Eye (tissue), 1 donor: ENCODE measurements around the gene TRABD.

Experiments used
- DNase-seq: peaks from one replicate; pipeline ENCODE4 v3.0.0-alpha.2; 2015

The TRABD gene

GRCh38 chr22:50174382-50175190 lies 11.1 kb upstream of the TRABD start:
- no peak for DNase-seq

DNA sequence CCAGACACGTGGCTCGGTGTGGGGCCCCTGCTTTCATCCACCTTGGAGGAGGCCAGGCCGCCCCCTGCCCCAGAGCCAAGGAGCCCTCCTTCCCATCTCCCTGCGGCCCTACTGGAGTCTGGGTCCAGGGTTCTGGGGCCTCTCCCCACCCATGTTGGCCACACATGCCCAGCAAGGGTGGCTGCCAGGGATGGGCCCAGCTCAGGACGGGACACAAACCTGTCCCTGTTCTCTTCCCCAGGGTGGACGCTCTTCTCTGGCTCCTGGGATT lies 10.6 kb upstream of the TRABD start:
- DNase-seq, result no peak

GRCh38 chr22:50175921-50176849 lies 9.5 kb upstream of the TRABD start:
- DNase-seq, result no peak

GRCh38 chr22:50176850-50177536 lies 8.7 kb upstream of the TRABD start:
- no peak for DNase-seq

DNA sequence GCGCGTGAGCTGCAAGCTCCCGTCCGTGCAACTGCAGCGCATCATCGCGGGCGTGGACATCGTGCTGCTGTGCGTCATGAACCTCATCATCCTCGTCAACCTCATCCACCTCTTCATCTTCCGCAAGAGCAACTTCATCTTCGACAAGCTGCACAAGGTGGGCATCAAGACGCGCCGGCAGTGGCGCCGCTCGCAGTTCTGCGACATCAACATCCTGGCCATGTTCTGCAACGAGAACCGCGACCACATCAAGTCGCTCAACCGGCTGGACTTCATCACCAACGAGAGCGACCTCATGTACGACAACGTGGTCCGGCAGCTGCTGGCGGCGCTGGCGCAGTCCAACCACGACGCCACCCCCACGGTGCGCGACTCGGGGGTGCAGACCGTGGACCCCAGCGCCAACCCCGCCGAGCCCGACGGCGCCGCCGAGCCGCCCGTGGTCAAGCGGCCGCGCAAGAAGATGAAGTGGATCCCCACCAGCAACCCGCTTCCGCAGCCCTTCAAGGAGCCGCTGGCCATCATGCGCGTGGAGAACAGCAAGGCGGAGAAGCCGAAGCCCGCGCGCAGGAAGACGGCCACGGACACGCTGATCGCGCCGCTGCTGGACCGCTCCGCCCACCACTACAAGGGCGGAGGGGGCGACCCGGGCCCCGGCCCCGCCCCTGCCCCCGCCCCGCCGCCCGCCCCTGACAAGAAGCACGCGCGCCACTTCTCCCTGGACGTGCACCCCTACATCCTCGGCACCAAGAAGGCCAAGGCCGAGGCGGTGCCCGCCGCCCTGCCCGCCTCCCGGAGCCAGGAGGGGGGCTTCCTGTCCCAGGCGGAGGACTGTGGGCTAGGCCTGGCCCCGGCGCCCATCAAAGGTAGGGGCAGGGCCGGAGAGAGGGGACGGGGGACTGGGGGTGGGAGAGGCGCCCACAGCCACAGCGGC lies 7.9 kb upstream of the TRABD start:
- no peak for DNase-seq

GRCh38 chr22:50178471-50178864 lies 7.2 kb upstream of the TRABD start:
- no peak for DNase-seq

- no peak for DNase-seq
Measured at GRCh38 chr22:50178871-50179869, 6.5 kb upstream of the TRABD start.

DNA sequence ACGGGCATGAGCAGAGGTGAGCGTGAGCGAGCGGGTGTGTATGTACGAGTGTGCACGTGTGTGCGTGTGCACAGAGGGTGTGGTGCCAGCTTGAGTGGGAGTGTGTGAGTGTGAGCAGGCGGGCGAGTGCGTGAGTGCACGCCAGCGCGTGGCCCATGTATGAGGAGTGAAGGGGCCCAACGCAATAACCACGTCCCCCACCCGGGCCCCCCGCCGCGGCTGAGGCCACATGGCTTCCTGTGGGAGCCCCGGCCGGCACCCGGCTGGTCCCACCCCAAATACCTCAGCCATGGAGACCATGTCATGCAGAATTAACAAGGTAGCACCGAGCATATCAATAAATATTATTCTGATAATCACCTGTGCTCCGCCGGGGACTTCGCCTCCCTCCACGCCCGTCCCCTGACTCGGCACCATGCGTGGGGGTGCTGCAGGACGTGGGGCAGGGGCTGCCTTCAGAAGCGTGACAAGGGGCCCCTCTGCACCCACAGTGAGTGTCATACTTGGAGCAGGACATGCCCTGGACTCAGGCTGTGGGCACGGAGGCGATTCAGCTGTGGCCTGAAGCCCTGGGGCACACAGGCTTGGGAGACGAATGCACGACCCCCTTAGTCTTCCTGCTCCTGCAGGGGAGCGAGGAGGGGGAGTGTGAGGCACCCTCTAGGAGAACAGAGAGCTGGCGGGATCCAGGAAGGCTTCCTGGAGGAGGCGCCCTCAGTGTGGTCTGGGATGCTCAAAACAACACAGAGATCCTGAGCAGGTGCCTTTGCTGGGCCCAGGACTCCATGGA lies 5.6 kb upstream of the TRABD start:
- DNase-seq, result no peak

DNA sequence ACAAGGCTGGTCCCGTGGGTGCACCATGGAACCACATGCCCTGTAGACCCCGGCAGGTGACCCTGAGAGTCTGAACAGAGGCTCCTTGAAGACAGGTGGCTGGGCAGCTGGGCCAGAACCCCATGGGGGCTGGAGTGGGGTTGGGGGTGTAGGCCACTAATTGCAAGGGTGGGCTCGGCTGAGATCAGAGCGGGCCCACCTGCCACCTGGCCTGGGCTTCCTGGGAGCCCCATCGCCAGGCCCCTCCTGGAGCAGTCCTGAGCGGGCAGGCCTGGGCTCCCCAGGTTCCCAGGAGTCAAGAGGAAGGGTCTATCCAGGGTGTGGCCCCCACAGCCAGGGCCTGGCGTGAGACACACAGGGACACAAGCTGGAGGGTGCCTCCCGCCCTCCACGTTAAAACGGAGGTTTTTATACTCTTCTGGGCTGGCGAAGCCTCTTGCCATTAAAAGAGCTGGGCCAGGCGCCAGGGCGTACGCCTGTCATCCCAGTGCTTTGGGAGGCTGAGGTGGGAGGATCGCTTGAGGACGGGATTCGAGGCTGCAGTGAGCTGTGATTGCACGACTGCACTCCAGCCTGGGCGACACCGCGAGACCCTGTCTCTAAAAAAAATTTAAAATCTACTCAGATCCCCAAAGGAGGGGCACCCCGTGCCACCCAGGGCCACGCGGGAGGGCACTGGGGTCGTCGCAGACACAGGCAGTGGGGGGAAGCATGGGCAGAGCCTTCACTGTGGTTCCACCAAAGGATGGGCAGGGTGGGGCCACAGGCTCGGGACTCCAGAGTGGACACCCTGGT lies 4.8 kb upstream of the TRABD start:
- DNase-seq, result no peak

- DNase-seq, result no peak
Measured at GRCh38 chr22:50182176-50183081, 3.3 kb upstream of the TRABD start.

- DNase-seq, result no peak
Measured at GRCh38 chr22:50183141-50183971, 2.4 kb upstream of the TRABD start.

DNA sequence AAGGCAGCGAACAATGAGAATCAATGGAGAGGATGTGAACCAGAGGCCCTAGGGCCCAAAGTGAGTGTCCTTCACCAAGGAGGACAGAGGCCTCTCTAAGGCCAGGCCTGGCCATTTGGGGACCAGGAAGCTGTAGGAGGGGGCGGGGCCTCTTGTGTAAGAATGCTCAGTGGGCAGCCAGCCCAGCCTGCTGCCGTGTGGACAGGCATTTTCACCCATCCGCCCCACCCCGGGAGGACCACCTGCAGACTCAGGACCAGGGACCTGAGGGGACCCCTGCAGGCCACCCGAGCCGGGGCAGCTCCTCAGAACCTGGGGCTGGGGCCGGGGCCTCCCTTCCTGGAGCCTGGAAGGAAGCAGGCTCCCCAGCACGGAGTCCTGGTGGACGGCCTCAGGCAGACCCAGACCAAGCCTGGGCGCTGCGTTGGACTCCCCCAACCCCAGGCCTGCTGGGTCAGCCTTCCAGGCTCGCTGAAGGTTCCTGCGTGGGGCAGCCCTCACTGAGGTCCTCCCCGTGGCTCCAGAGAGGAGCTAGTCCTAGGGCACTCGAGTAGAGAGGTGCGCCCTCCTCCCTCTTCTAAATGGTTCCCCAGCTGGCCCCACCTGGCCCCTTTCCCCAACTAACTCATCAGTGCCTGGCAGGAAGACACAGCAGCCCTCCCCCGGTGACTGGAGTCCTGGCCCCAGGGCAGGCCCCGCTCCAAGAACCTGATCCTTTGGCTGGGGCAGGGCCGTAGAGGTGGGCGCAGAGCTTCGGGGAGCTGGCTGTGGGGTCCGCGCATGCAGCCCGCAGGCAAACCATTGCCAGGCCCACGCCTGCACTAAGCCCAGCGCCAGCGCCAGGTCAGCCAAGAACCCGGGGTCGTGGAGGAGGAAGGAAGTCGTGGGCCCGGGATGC lies 1.5 kb upstream of the TRABD start:
- no peak for DNase-seq

- DNase-seq, result no peak
Measured at GRCh38 chr22:50184902-50185374, 775 bp upstream of the TRABD start.

DNA sequence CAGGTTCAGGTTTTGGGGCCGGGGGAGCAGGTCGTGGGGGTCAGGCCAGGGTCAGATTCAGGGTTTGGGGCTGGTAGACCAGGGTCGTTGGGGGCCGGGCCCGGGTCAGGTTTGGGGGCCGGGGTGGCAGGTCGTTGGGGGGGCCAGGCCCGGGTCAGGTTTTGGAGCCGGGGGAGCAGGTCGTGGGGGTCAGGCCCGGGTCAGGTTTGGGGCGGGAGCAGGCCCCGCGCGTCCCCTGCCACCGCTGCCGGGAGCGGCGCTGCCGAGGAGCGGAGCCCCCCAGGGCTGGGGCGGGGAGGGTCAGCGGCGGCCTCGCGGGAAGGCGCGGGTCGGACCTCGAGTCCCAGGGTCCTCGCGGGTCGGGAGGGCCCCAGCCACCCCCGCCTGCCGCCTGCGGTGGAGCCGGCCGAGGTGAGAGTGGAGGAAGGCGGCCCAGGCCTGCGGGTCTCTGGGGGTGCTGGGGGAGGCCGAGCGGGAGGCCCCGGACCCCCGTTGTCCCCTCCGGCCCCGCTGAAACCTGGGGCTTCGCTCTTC lies 535 bp downstream of the TRABD start:
- no peak for DNase-seq

GRCh38 chr22:50186761-50187523 lies 1.2 kb downstream of the TRABD start:
- peak; percentile 45 for DNase-seq
